K562 (cell line): Measurements from ENCODE around the gene MAZ. TPM values are rescaled to one million over a fixed set of nuclear protein-coding genes. Genes with fewer than 3 reads are reported as not detected.

ENCODE experiments used
- ATAC-seq: fragments of 200-7000 bp; cut with Tn5 transposase; 3 replicates; pipeline ENCODE4 v1.9.1; 2020; ENCODE audit warnings: moderate library complexity
- BruUV-seq: library from RNA; stranded (reverse); fragments of 400-500 nt; replicated peaks from 2 replicates; lab custom pipeline; 2021; lab: Mats Ljungman, UMichigan
- CTCF ChIA-PET: fragments of 300-600 bp; formaldehyde crosslinking; extraction: SDS; loops from one replicate; lab custom pipeline; 2021; ENCODE audit warnings: low intra/inter-chr PET ratio; lab: Yijun Ruan, JAX
- POLR2A ChIA-PET: fragments of 300-600, 350-650 bp; sonication (Branson Sonifier 250); formaldehyde crosslinking; extraction: SDS; loops from one replicate; lab custom pipeline; 2021; ENCODE audit warnings: antibody characterized with exemption, inconsistent platforms; lab: Yijun Ruan, JAX
- DNase-seq, 4 experiments: peaks; one replicate each; pipeline versions ENCODE4 v3.0.0 to v3.0.0-alpha.2; 2011 to 2018; ENCODE audit warnings: low spot score in 3 of 4, mixed read lengths in 3 of 4; ENCODE audit errors: extremely low read depth in 1 of 4
- FAIRE-seq: peaks from 2 replicates; lab custom pipeline; 2011; peaks lifted over from hg19 to GRCh38; lab: Jason Lieb, UNC
- H2AFZ ChIP-seq: 2 replicates; pipeline ENCODE4 v1.6.0; 2011; ENCODE audit warnings: low read depth, low read length, control low read depth, inconsistent platforms
- H3K27ac ChIP-seq: fragments of 200-600 bp; 3 replicates; pipeline ENCODE4 v1.8.0; 2011; ENCODE audit warnings: low read depth, mild to moderate bottlenecking, control low read depth, inconsistent platforms, low read length, moderate library complexity, mixed read lengths; ENCODE audit errors: extremely low read depth
- H3K27me3 ChIP-seq, 2 experiments: fragments of 300-600 bp in 1 of 2; 2 replicates in 1 of 2; 3 replicates in 1 of 2; pipeline versions ENCODE4 v1.6.0 to v1.8.0; 2011; ENCODE audit warnings: inconsistent platforms in 2 of 2, low read length in 2 of 2, mild to moderate bottlenecking in 1 of 2, mixed read lengths in 1 of 2, moderate library complexity in 1 of 2; ENCODE audit not compliant: control insufficient read depth in 2 of 2, insufficient read depth in 2 of 2
- H3K36me3 ChIP-seq: fragments of 300-600 bp; 3 replicates; pipeline ENCODE4 v1.8.0; 2011; ENCODE audit warnings: mild to moderate bottlenecking, low read length, inconsistent platforms; ENCODE audit not compliant: control insufficient read depth, insufficient read depth
- H3K4me1 ChIP-seq, 2 experiments: fragments of 200-600 bp in 1 of 2; replicated peaks in 1 of 2; 2 replicates in 1 of 2; 3 replicates in 1 of 2; pipeline versions ENCODE4 v1.5.1 to v1.8.0; 2011; ENCODE audit warnings: inconsistent platforms in 2 of 2, low read length in 2 of 2, mild to moderate bottlenecking in 1 of 2, mixed read lengths in 1 of 2, moderate library complexity in 1 of 2; ENCODE audit not compliant: control insufficient read depth in 2 of 2, insufficient read depth in 2 of 2
- H3K4me2 ChIP-seq: 2 replicates; pipeline ENCODE4 v1.6.1; 2011; ENCODE audit warnings: low read length, control low read depth, inconsistent platforms, mixed read lengths; ENCODE audit not compliant: insufficient read depth
- H3K4me3 ChIP-seq: fragments of 200-600 bp; sonication (generic), shearing (Covaris generic); 2 replicates; pipeline ENCODE4 v1.5.1; 2016; ENCODE audit warnings: control low read depth, inconsistent platforms
- H3K79me2 ChIP-seq: fragments of 200-600 bp; 3 replicates; pipeline ENCODE4 v1.8.0; 2011; ENCODE audit warnings: low read length, inconsistent platforms; ENCODE audit not compliant: control insufficient read depth, insufficient read depth
- H3K9ac ChIP-seq, 2 experiments: 2 replicates each; pipeline versions ENCODE4 v1.6.0 to v1.6.1; 2011; ENCODE audit warnings: low read depth in 2 of 2, low read length in 2 of 2, control low read depth in 1 of 2, inconsistent platforms in 1 of 2, mild to moderate bottlenecking in 1 of 2, mixed read lengths in 1 of 2; ENCODE audit not compliant: insufficient read depth in 1 of 2
- H3K9me1 ChIP-seq: one replicate; pipeline ENCODE4 v1.6.0; 2011; ENCODE audit warnings: inconsistent platforms, mild to moderate bottlenecking, low read length, moderate library complexity; ENCODE audit not compliant: control insufficient read depth, insufficient read depth
- H3K9me3 ChIP-seq: replicated peaks from 2 replicates; pipeline ENCODE4 v1.5.1; 2011; ENCODE audit warnings: low read depth, low read length, inconsistent platforms; ENCODE audit not compliant: control insufficient read depth, insufficient read depth
- H4K20me1 ChIP-seq: replicated peaks from 2 replicates; pipeline ENCODE4 v1.6.1; 2011; ENCODE audit warnings: low read length, inconsistent platforms, mixed read lengths; ENCODE audit not compliant: control insufficient read depth, insufficient read depth
- CREM ChIP-seq: IDR thresholded peaks from 2 replicates; pipeline ENCODE4 v1.6.1; 2014; ENCODE audit warnings: antibody characterized with exemption, low read depth
- CUX1 ChIP-seq: fragments of 200-800 bp; sonication (Bioruptor generic); IDR thresholded peaks from 2 replicates; pipeline ENCODE4 v1.6.1; 2016; ENCODE audit warnings: missing genetic modification characterization, missing compliant biosample characterization
- HNRNPK ChIP-seq: fragments of 200-400 bp; formaldehyde crosslinking; IDR thresholded peaks from one replicate; pipeline ENCODE4 v1.6.1; 2018; ENCODE audit warnings: mild to moderate bottlenecking, low read depth, low read length; ENCODE audit not compliant: poor library complexity, severe bottlenecking
- PREB ChIP-seq: sonication (generic); formaldehyde crosslinking; IDR thresholded peaks from 2 replicates; pipeline ENCODE4 v1.8.1; 2023; ENCODE audit warnings: mild to moderate bottlenecking, missing genetic modification reagents
- SIN3B ChIP-seq: fragments of 450-650 bp; IDR thresholded peaks from 2 replicates; pipeline ENCODE4 v1.6.1; 2017; ENCODE audit warnings: low read depth, mild to moderate bottlenecking, moderate library complexity
- ZBTB49 ChIP-seq: sonication (generic); formaldehyde crosslinking; IDR thresholded peaks from 2 replicates; pipeline ENCODE4 v1.8.0; 2022; ENCODE audit warnings: missing genetic modification reagents, mild to moderate bottlenecking, borderline replicate concordance
- WGBS: fragments of 100-300 bp; shearing (Covaris generic); methylation state at CpG from one replicate; pipeline ENCODE4 v1.1.6; 2016; ENCODE audit warnings: low coverage, mixed read lengths; ENCODE audit not compliant: insufficient coverage; ENCODE audit errors: missing lambda C conversion rate; 5-methylcytosine and 5-hydroxymethylcytosine counted together
- in situ Hi-C: fragments of 300-500 bp; cut with MboI; formaldehyde crosslinking; loops from 4 replicates; pipeline ENCODE4 v1.15.0; 2018; ENCODE audit warnings: inconsistent platforms, mixed read lengths
- intact Hi-C: fragments of 100-400 bp; cut with micrococcal nuclease; formaldehyde crosslinking; loops from 2 replicates; pipeline ENCODE4 v1.14.2; 2022
- polyA plus RNA-seq, 8 experiments: library from polyadenylated mRNA; depleted of rRNA in 4 of 8; stranded (reverse) in 5 of 8; unstranded in 3 of 8; fragments of >200 nt; fragmentation: Nextera tagmentation in 2 of 8; fragmentation: Illumina TruSeq in 1 of 8; extraction: Ambion mirVana in 2 of 8; extraction: Trizol in 1 of 8; gene quantifications; 2 replicates each; pipeline versions ENCODE4 v1.2.1 to v1.2.3, GENCODE V29; 2011 to 2014; ENCODE audit warnings: inconsistent platforms in 1 of 8, missing spikeins in 1 of 8
- total RNA-seq, 7 experiments: library from RNA; depleted of rRNA in 6 of 7; stranded (reverse); fragments of >200 nt in 6 of 7; fragmentation: Illumina TruSeq in 2 of 7; extraction: Trizol in 2 of 7; gene quantifications; 2 replicates each; pipeline versions ENCODE4 v1.2.1 to v1.2.3, GENCODE V29; 2011 to 2021; ENCODE audit warnings: low replicate concordance in 1 of 7

Gene MAZ
- total and polyA plus RNA-seq, 9 of the 15 experiments (the other 6 are each of a cell fraction or from before 2014, with no cell fraction given): 45.4 to 532 (median 250) TPM

- H3K4me2 ChIP-seq: peak overlapping the region; percentile 91
- H3K4me3 ChIP-seq: peak overlapping the region; percentile 60
- ChIA-PET POLR2A (interaction anchor here (0.5 to 2.7 kb wide), 8 partner anchors 8 to 746 kb away, joined by 3 to 8 read pairs (median 4); partner anchors contain the start of genes KIF22 and PAGR1), CTCF (interaction anchor here (0.7 to 1.1 kb wide), 2 partner anchors 9 to 134 kb away, joined by 3 to 5 read pairs; no protein-coding TSS in a partner anchor)
- H3K9ac ChIP-seq: peak overlapping the region; percentile 84 to 100
- H3K4me1 ChIP-seq: peaks cover 48 to 67% of the 10 kb centered on the region in 2 experiments
- FAIRE-seq (peak; percentile 88), ATAC-seq (peak; percentile 44), DNase-seq (peak; percentile 42 to 96 (median 70))
- BruUV-seq: TSS peak; percentile 52
- WGBS: under 1% methylated on average over 44 of the region's 69 CpGs
- in situ Hi-C loops (no loop called here), intact Hi-C loops (loop anchor here (2.0 kb wide), 1 partner anchor 41 kb away; no protein-coding TSS in a partner anchor)
- peaks cover 57% of the 10 kb centered on the region for H3K36me3 ChIP-seq
- peaks cover 47% of the 10 kb centered on the region for H3K79me2 ChIP-seq
- H3K9me3 ChIP-seq: no peaks in the 10 kb centered on the region
- peaks cover 23% of the 10 kb centered on the region; the same call in 1 of the 2 replicates for H4K20me1 ChIP-seq
- no peaks in the 10 kb centered on the region for H3K9me1 ChIP-seq
- peak overlapping the region; percentile 88 for H3K27ac ChIP-seq
- no peaks in the 10 kb centered on the region for H3K27me3 ChIP-seq
- H2AFZ ChIP-seq: no peak overlapping the region; the same call in 1 of the 2 replicates
- TF ChIP-seq CREM: peak; percentile 66
- no peak for TF ChIP-seq HNRNPK
- peak; percentile 93; the same call in 1 of the 2 replicates for TF ChIP-seq ZBTB49
- TF ChIP-seq PREB: no peak
- TF ChIP-seq CUX1 (CRISPR knock-in tag): no peak
- no peak for TF ChIP-seq SIN3B
Measured at GRCh38 chr16:29807426-29808218, 1.3 kb downstream of the MAZ start.
